MM.1S (cell line): ENCODE data around the gene GJD2.

Experiments used
- CTCF ChIP-seq: fragments of 300-600 bp; sonication (generic); IDR thresholded peaks from 2 replicates; pipeline ENCODE4 v1.5.1; 2016; ENCODE audit warnings: antibody characterized with exemption, low read length, mixed read lengths
- EZH2 ChIP-seq: fragments of 300-600 bp; sonication (generic); optimal IDR thresholded peaks from 2 replicates; pipeline ENCODE3; 2017; ENCODE audit warnings: low read depth, mild to moderate bottlenecking, antibody characterized with exemption, low read length, mixed read lengths
- EZH2phosphoT487 ChIP-seq: fragments of 300-600 bp; sonication (generic); IDR thresholded peaks from 2 replicates; pipeline ENCODE4 v1.6.1; 2018; ENCODE audit warnings: antibody characterized with exemption, low read length

- no peak for TF ChIP-seq CTCF
- TF ChIP-seq EZH2: no peak
- TF ChIP-seq EZH2phosphoT487: no peak
These were observed 28.6 kb upstream of the GJD2 start for GRCh38 chr15:34783431-34783830.
